ENCODE measurements around the gene TMEM219. TPM values are rescaled to one million over a fixed set of nuclear protein-coding genes. Genes with fewer than 3 reads are reported as not detected.

Gene TMEM219
- total RNA-seq, 1 experiment from 2014 or later: 48.3 TPM

- ChIA-PET POLR2A (ENCODE audit: low non-redundant PET) (no interaction called here), CTCF (interaction anchor here (0.6 kb wide), 1 partner anchor 1038 kb away, joined by 5 read pairs; no protein-coding TSS in a partner anchor)
- Histone ChIP-seq H3K9me3 (ENCODE audit: low read depth, low read length, poor library complexity, severe bottlenecking) (no peaks in the 10 kb centered on the region), H3K27me3 (replicated peaks; ENCODE audit: insufficient read depth, low read depth, low read length, poor library complexity) (no peaks in the 10 kb centered on the region), H3K27ac (ENCODE audit: low read depth, low read length, poor library complexity, severe bottlenecking) (no peak overlapping the region), H3K36me3 (ENCODE audit: insufficient read depth, low read length, poor library complexity, severe bottlenecking) (peaks cover 90% of the 10 kb centered on the region), H3K4me3 (ENCODE audit: low read depth, low read length, poor library complexity, severe bottlenecking) (no peak overlapping the region), H3K4me1 (ENCODE audit: insufficient read depth, low read length, poor library complexity, severe bottlenecking) (no peaks in the 10 kb centered on the region)
- no peak for DNase-seq (ENCODE audit: low spot score)
- intact Hi-C loops (cut with micrococcal nuclease; ENCODE audit: unreplicated experiment): no loop called here
- no peak for TF ChIP-seq EZH2 (IDR thresholded peaks at IDR 0.05; ENCODE audit: borderline replicate concordance, low read depth, low read length, poor library complexity, severe bottlenecking)
- TF ChIP-seq CTCF (conservative IDR thresholded peaks at IDR 0.05; ENCODE audit: low read depth, low read length): no peak
- BruUV-seq (replicated peaks): no TSS peak
Observed at GRCh38 chr16:29986231-29986630, 24.4 kb downstream of the TMEM219 start.

- no peak for DNase-seq (ENCODE audit: low spot score)
- no TSS peak for BruUV-seq (replicated peaks)
- Histone ChIP-seq H3K36me3 (ENCODE audit: insufficient read depth, low read length, poor library complexity, severe bottlenecking) (peaks cover 83% of the 10 kb centered on the region), H3K4me1 (ENCODE audit: insufficient read depth, low read length, poor library complexity, severe bottlenecking) (no peaks in the 10 kb centered on the region), H3K9me3 (ENCODE audit: low read depth, low read length, poor library complexity, severe bottlenecking) (no peaks in the 10 kb centered on the region), H3K27ac (ENCODE audit: low read depth, low read length, poor library complexity, severe bottlenecking) (no peak overlapping the region), H3K4me3 (ENCODE audit: low read depth, low read length, poor library complexity, severe bottlenecking) (no peak overlapping the region), H3K27me3 (replicated peaks; ENCODE audit: insufficient read depth, low read depth, low read length, poor library complexity) (no peaks in the 10 kb centered on the region)
- intact Hi-C loops (cut with micrococcal nuclease; ENCODE audit: unreplicated experiment): no loop called here
- CTCF ChIA-PET: interaction anchor here (0.6 kb wide), 1 partner anchor 1039 kb away, joined by 5 read pairs; no protein-coding TSS in a partner anchor
- TF ChIP-seq EZH2 (IDR thresholded peaks at IDR 0.05; ENCODE audit: borderline replicate concordance, low read depth, low read length, poor library complexity, severe bottlenecking): no peak
- TF ChIP-seq CTCF (conservative IDR thresholded peaks at IDR 0.05; ENCODE audit: low read depth, low read length): no peak
- POLR2A ChIA-PET (ENCODE audit: low non-redundant PET): interaction anchor here (0.5 kb wide), 1 partner anchor 1158 kb away, joined by 16 read pairs; no protein-coding TSS in a partner anchor
Observed at GRCh38 chr16:29986931-29987330, 25.1 kb downstream of the TMEM219 start.

GRCh38 chr16:29987371-29988085 lies 25.6 kb downstream of the TMEM219 start:
- H3K27ac ChIP-seq (ENCODE audit: low read depth, low read length, poor library complexity, severe bottlenecking): no peak overlapping the region
- intact Hi-C loops (cut with micrococcal nuclease; ENCODE audit: unreplicated experiment): no loop called here
- no peak overlapping the region for H3K4me3 ChIP-seq (ENCODE audit: low read depth, low read length, poor library complexity, severe bottlenecking)
- ChIA-PET POLR2A (ENCODE audit: low non-redundant PET) (interaction anchor here (0.5 kb wide), 1 partner anchor 1157 kb away, joined by 16 read pairs; no protein-coding TSS in a partner anchor), CTCF (no interaction called here)
- BruUV-seq (replicated peaks): no TSS peak
- TF ChIP-seq EZH2 (IDR thresholded peaks at IDR 0.05; ENCODE audit: borderline replicate concordance, low read depth, low read length, poor library complexity, severe bottlenecking) (no peak), CTCF (conservative IDR thresholded peaks at IDR 0.05; ENCODE audit: low read depth, low read length) (no peak)
- H3K36me3 ChIP-seq (ENCODE audit: insufficient read depth, low read length, poor library complexity, severe bottlenecking): peaks cover 80% of the 10 kb centered on the region
- H3K4me1 ChIP-seq (ENCODE audit: insufficient read depth, low read length, poor library complexity, severe bottlenecking): no peaks in the 10 kb centered on the region
- DNase-seq (ENCODE audit: low spot score): no peak
- H3K27me3 ChIP-seq (replicated peaks; ENCODE audit: insufficient read depth, low read depth, low read length, poor library complexity): no peaks in the 10 kb centered on the region
- H3K9me3 ChIP-seq (ENCODE audit: low read depth, low read length, poor library complexity, severe bottlenecking): no peaks in the 10 kb centered on the region
